Smooth muscle cell (in vitro differentiated cells): ENCODE results near the gene CLRN3. TPM values are rescaled to one million over a fixed set of nuclear protein-coding genes. Genes with fewer than 3 reads are reported as not detected.

Experiments used
- DNase-seq: peaks from one replicate; lab custom pipeline; 2025; ENCODE audit not compliant: unreplicated experiment; lab: John Stamatoyannopoulos, UW
- H2AFZ ChIP-seq: fragments of 200-600 bp; sonication (generic); 2 replicates; pipeline ENCODE4 v1.6.0; 2016; ENCODE audit warnings: antibody characterized with exemption, low read depth, mild to moderate bottlenecking
- H3F3A ChIP-seq: fragments of 200-600 bp; sonication (generic); 2 replicates; pipeline ENCODE4 v1.6.0; 2017; ENCODE audit warnings: antibody characterized with exemption, low read depth
- H3K27ac ChIP-seq: fragments of 200-600 bp; sonication (generic); 2 replicates; pipeline ENCODE4 v1.5.1; 2016; ENCODE audit warnings: low read depth, mild to moderate bottlenecking
- H3K27me3 ChIP-seq: fragments of 200-600 bp; sonication (generic); 2 replicates; pipeline ENCODE4 v1.6.1; 2016; ENCODE audit warnings: low read depth, mild to moderate bottlenecking
- H3K36me3 ChIP-seq: fragments of 200-600 bp; sonication (generic); 2 replicates; pipeline ENCODE4 v1.5.1; 2016; ENCODE audit warnings: low read depth
- H3K4me1 ChIP-seq: fragments of 200-600 bp; sonication (generic); 2 replicates; pipeline ENCODE4 v1.5.1; 2016; ENCODE audit warnings: low read depth
- H3K4me2 ChIP-seq: fragments of 200-600 bp; sonication (generic); 2 replicates; pipeline ENCODE4 v1.6.0; 2016; ENCODE audit warnings: mild to moderate bottlenecking
- H3K4me3 ChIP-seq: fragments of 200-600 bp; sonication (generic); 2 replicates; pipeline ENCODE4 v1.5.1; 2016; ENCODE audit warnings: mild to moderate bottlenecking
- H3K79me2 ChIP-seq: fragments of 200-600 bp; sonication (generic); 2 replicates; pipeline ENCODE4 v1.6.0; 2016; ENCODE audit warnings: low read depth, mild to moderate bottlenecking
- H3K9ac ChIP-seq: fragments of 200-600 bp; sonication (generic); 2 replicates; pipeline ENCODE4 v1.6.0; 2016; ENCODE audit warnings: low read depth
- H3K9me3 ChIP-seq: fragments of 200-600 bp; sonication (generic); replicated peaks from 2 replicates; pipeline ENCODE4 v1.5.1; 2016; ENCODE audit warnings: low read depth
- H4K20me1 ChIP-seq: fragments of 200-600 bp; sonication (generic); 2 replicates; pipeline ENCODE4 v1.6.0; 2016; ENCODE audit warnings: low read depth
- WGBS: methylation state at CpG from one replicate; pipeline ENCODE4 v1.1.7; 2016; ENCODE audit warnings: low lambda C conversion rate; 5-methylcytosine and 5-hydroxymethylcytosine counted together
- polyA plus RNA-seq: library from polyadenylated mRNA; unstranded; fragments of >200 nt; fragmentation: Nextera tagmentation; extraction: Ambion mirVana; gene quantifications from 2 replicates; pipeline ENCODE4 v1.2.1, GENCODE V29; 2016
- total RNA-seq: library from RNA; depleted of rRNA; stranded (reverse); fragments of >200 nt; gene quantifications from 2 replicates; pipeline ENCODE4 v1.2.3, GENCODE V29; 2014
- TF ChIP-seq, protein P1 (sequence below): fragments of 200-600 bp; sonication (generic); IDR thresholded peaks from 2 replicates; pipeline ENCODE4 v1.5.1; 2017; ENCODE audit warnings: borderline replicate concordance, mild to moderate bottlenecking, antibody characterized with exemption; ENCODE audit not compliant: insufficient read depth, poor library complexity, severe bottlenecking

The CLRN3 gene
- total and polyA plus RNA-seq, 2 experiments from 2014 or later: not detected

DNA sequence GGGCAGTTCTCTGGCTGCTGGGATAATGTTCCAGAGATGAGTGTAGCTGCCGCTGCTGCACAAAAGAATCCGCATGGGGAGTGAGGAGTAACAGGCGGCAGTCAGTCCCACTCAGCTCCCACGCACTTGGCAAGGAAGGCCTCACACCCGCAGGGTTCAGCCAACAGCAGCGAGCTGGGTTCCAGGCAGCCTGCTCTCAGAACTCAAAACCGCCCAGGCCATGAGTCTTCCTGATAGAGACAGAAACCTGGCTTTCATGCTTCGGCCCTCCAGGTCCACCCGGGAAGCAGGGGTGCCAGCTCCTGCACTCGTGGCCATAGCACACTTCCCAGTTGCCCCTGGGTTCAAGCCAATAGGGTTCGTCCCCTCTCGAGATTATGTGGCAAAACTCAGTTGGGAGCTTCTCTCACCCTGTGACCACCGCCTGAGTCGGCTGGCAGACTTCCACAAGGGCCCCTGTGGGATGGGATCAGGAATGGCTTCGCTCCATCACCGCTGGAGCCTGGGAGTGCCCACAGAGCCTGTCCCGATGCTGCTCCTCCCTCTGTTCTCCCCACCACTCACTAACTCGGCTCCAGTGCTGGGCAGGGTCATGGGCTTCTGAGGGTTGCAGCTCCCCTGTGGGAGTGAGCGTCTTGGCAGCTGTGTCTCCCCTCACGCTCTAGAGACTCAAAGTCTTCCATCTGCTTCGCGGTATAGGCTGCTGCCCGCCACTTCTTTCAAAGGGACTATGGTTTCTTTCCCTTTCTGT lies 20.6 kb downstream of the CLRN3 start:
- 89% methylated on average over 23 of the region's 23 CpGs for WGBS
- Histone ChIP-seq H2AFZ (no peak overlapping the region), H3K4me2 (no peak overlapping the region), H3K79me2 (no peaks in the 10 kb centered on the region), H3K4me1 (no peaks in the 10 kb centered on the region), H3F3A (no peaks in the 10 kb centered on the region), H3K27me3 (no peaks in the 10 kb centered on the region), H3K36me3 (no peaks in the 10 kb centered on the region), H3K4me3 (no peak overlapping the region), H3K27ac (no peak overlapping the region), H4K20me1 (no peaks in the 10 kb centered on the region), H3K9me3 (no peaks in the 10 kb centered on the region), H3K9ac (no peak overlapping the region)
- TF ChIP-seq, protein P1, sequence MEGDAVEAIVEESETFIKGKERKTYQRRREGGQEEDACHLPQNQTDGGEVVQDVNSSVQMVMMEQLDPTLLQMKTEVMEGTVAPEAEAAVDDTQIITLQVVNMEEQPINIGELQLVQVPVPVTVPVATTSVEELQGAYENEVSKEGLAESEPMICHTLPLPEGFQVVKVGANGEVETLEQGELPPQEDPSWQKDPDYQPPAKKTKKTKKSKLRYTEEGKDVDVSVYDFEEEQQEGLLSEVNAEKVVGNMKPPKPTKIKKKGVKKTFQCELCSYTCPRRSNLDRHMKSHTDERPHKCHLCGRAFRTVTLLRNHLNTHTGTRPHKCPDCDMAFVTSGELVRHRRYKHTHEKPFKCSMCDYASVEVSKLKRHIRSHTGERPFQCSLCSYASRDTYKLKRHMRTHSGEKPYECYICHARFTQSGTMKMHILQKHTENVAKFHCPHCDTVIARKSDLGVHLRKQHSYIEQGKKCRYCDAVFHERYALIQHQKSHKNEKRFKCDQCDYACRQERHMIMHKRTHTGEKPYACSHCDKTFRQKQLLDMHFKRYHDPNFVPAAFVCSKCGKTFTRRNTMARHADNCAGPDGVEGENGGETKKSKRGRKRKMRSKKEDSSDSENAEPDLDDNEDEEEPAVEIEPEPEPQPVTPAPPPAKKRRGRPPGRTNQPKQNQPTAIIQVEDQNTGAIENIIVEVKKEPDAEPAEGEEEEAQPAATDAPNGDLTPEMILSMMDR: no peak
- no peak for DNase-seq

DNA sequence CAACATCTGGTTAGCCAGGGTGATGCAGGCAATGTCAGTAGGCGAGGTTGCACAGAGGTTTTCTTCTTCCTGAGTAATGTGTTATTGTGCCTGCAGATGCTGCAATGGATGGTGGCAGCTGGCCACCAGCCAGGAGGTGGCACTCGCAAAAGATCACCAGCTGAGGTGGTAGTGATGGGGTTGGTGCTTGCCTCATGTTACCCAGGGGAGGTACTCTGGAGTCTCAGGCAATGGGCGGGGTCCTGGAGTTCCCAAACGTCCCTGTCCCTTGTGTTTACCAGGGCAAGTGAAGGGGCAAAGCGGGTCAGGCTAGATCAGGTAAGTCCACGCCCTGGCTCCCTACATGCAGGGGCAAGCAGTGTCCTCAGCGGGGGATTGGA lies 21.1 kb downstream of the CLRN3 start:
- no peak for DNase-seq
- H3K27ac ChIP-seq: no peak overlapping the region
- H3K4me3 ChIP-seq: no peak overlapping the region
- H3K9ac ChIP-seq: no peak overlapping the region
- WGBS: 85% methylated on average over 7 of the region's 7 CpGs
- H3K36me3 ChIP-seq: no peaks in the 10 kb centered on the region
- TF ChIP-seq, protein P1: no peak
- H4K20me1 ChIP-seq: no peaks in the 10 kb centered on the region
- no peaks in the 10 kb centered on the region for H3K4me1 ChIP-seq
- no peaks in the 10 kb centered on the region for H3K9me3 ChIP-seq
- H3K27me3 ChIP-seq: no peaks in the 10 kb centered on the region
- H3F3A ChIP-seq: no peaks in the 10 kb centered on the region
- no peak overlapping the region for H3K4me2 ChIP-seq
- H3K79me2 ChIP-seq: no peaks in the 10 kb centered on the region
- no peak overlapping the region for H2AFZ ChIP-seq

DNA sequence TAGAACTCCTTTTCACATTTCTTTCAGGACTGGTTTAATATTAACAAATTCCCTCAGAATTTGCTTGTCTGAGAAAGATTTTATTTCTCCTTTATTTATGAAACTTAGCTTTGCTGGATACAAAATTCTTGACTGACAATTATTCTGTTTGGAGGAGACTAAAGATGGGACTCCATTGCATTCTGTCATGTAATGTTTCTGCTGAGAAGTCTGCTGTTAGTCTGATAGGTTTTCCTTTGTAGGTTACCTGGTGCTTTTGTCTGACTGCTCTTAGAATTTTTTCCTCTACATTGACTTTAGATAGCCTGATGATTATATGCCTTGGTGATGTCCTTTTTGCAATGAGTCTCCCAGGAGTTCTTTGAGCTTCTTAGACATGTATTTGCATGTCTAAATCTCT lies 23.4 kb downstream of the CLRN3 start:
- H3K27ac ChIP-seq: no peak overlapping the region
- DNase-seq: no peak
- no peaks in the 10 kb centered on the region for H3K79me2 ChIP-seq
- no peaks in the 10 kb centered on the region for H3K4me1 ChIP-seq
- no peaks in the 10 kb centered on the region for H3F3A ChIP-seq
- no peak overlapping the region for H3K4me3 ChIP-seq
- H3K4me2 ChIP-seq: no peak overlapping the region
- H3K9me3 ChIP-seq: no peaks in the 10 kb centered on the region
- no peaks in the 10 kb centered on the region for H3K27me3 ChIP-seq
- no peaks in the 10 kb centered on the region for H3K36me3 ChIP-seq
- H4K20me1 ChIP-seq: no peaks in the 10 kb centered on the region
- TF ChIP-seq, protein P1: no peak
- no peak overlapping the region for H3K9ac ChIP-seq
- H2AFZ ChIP-seq: no peak overlapping the region

DNA sequence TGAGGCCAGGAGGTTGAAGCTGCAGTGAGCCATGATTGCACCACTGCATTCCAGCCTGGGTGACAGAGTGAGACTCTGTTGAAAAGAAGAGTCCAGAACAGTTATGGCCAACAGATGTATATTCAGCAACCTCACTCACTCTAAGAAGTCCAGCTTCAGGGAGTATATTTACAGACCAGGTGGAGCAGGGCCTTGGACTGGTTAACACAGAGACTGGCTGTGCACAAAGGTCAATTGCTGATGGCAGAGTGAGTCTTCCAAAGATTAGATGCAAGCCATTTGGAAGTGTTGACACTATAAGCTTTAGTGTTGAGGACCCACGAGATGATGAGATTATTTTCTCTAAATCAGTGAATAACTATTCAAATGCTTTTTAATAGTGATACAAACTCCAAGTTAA lies 24.9 kb downstream of the CLRN3 start:
- Histone ChIP-seq H3K4me1 (no peaks in the 10 kb centered on the region), H3K9ac (no peak overlapping the region), H3K36me3 (no peaks in the 10 kb centered on the region), H3K4me3 (no peak overlapping the region), H4K20me1 (no peaks in the 10 kb centered on the region), H2AFZ (no peak overlapping the region), H3K4me2 (no peak overlapping the region), H3K79me2 (no peaks in the 10 kb centered on the region), H3K9me3 (no peaks in the 10 kb centered on the region), H3F3A (no peaks in the 10 kb centered on the region), H3K27me3 (no peaks in the 10 kb centered on the region), H3K27ac (no peak overlapping the region)
- no peak for DNase-seq
- TF ChIP-seq, protein P1: no peak
- 76% methylated on average over 1 of the region's 1 CpG for WGBS
